Activated T-cell treated with anti-CD3 and anti-CD28 coated beads, Interleukin-2, amount 50 U/mL, for 72 hours (primary cell): ENCODE data around the gene CELA3B. TPM values are rescaled to one million over a fixed set of nuclear protein-coding genes. Genes with fewer than 3 reads are reported as not detected.
A peak's percentile ranks its signal among the peaks of the same experiment; 100 is the strongest.
"Not testable (repeated sequence)": the region's sequence is repeated elsewhere in the genome, so short reads cannot be mapped to it uniquely, and the experiment has no call there.

Source experiments
- ATAC-seq, 2 donors: fragments of 150-1000 bp; cut with Tn5 transposase; replicated peaks in 1 of 2; 2 replicates each; pipeline ENCODE4 v1.10.0; 2021; ENCODE audit warnings: moderate library complexity in 2 of 2, mild to moderate bottlenecking in 1 of 2
- DNase-seq, 2 donors: peaks; one replicate each; pipeline ENCODE4 v3.0.0; 2021 to 2022; ENCODE audit warnings: mixed read lengths in 1 of 2
- H3K27ac Mint-ChIP-seq: one replicate; pipeline ENCODE4 v1.8.0; 2022; ENCODE audit warnings: mild to moderate bottlenecking, moderate library complexity, mixed read lengths
- H3K27me3 Mint-ChIP-seq: one replicate; pipeline ENCODE4 v1.8.0; 2022; ENCODE audit warnings: low read depth, mixed read lengths
- H3K36me3 Mint-ChIP-seq, 2 donors: one replicate each; pipeline ENCODE4 v1.8.0; 2022; ENCODE audit warnings: mixed read lengths in 2 of 2, mild to moderate bottlenecking in 1 of 2; ENCODE audit not compliant: insufficient read depth in 2 of 2
- H3K4me1 Mint-ChIP-seq: one replicate; pipeline ENCODE4 v1.8.0; 2022; ENCODE audit warnings: low read depth, mixed read lengths
- H3K4me3 Mint-ChIP-seq, 2 donors: one replicate each; pipeline ENCODE4 v1.8.0; 2022; ENCODE audit warnings: mild to moderate bottlenecking in 2 of 2, mixed read lengths in 2 of 2, moderate library complexity in 2 of 2
- H3K9me3 Mint-ChIP-seq, 2 donors: one replicate each; pipeline ENCODE4 v1.8.0; 2022; ENCODE audit warnings: mixed read lengths in 2 of 2
- total RNA-seq, 2 donors: library from RNA; stranded (reverse); gene quantifications; one replicate each; pipeline ENCODE4 v1.2.3, GENCODE V29; 2022

CELA3B gene
- total RNA-seq, 2 donors from 2014 or later = not detected

DNA sequence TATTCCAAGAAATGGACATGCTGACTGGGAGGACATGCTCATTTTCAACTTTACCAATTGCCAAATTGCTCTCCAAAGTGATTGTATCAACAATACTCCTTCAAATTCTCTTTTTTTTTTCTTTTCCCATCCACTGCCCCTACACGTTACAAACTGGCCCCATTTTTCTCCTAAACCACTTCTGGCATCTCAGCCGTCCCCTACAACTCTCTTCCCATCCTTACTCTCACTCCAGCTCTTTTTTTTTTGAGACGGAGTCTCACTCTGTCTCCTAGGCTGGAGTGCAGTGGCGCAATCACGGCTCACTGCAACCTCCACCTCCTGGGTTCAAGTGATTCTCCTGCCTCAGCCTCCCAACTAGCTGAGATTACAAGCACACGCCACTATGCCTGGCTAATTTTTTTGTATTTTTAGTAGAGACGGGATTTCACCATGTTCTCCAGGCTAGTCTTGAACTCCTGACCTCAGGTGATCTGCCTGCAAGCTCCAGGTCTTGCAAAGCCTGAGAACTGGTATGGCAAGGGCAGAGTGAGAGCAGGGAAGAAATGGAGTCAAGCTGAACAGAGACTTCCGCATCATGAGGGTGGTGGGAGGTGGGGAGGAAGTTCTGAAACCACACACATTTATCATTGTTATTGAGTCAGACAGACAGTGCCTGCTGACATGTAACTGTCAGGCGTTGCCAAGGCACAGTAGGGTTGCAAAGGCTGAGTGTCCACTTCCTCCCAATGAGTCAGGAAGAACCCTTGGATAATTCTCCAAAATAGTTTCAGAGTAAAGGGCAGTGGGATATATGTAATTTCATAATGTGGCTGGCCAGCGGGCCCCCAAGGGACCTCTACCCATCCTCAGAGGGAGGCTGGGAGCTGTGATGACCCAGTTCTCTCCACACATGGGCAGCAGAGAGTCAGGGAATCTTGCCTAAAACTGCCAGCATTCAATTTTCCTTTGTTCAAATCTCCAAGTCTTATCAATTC, 42.0 kb downstream of the CELA3B start:
- Mint-ChIP-seq H3K9me3 (no peaks in the 10 kb centered on the region), H3K27me3 (no peaks in the 10 kb centered on the region), H3K27ac (peak overlapping the region; percentile 89), H3K4me3 (peak overlapping the region; percentile 52 to 69), H3K36me3 (no peaks in the 10 kb centered on the region), H3K4me1 (peaks cover 30% of the 10 kb centered on the region)
- DNase-seq (peak; percentile 72 to 75), ATAC-seq (peak; percentile 99)

DNA sequence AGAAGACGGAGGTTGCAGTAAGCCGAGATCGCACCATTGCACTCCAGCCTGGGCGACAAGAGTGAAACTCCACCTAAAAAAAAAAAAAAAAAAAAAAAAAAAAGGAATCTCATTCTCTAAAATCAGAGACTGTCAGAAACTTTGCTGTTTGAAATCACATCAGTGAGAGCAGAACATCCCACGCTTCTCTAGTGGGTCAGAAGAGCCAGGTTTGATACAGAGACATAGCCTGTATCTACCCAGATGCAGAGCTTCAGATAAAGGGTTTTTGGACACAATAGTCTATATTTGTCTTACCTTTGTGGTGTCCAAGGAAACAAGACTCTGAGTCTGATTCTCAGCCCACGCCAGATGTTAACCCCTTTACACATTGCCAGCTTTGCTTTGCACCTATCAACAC, 44.2 kb downstream of the CELA3B start:
- no peaks in the 10 kb centered on the region for H3K9me3 Mint-ChIP-seq

DNA sequence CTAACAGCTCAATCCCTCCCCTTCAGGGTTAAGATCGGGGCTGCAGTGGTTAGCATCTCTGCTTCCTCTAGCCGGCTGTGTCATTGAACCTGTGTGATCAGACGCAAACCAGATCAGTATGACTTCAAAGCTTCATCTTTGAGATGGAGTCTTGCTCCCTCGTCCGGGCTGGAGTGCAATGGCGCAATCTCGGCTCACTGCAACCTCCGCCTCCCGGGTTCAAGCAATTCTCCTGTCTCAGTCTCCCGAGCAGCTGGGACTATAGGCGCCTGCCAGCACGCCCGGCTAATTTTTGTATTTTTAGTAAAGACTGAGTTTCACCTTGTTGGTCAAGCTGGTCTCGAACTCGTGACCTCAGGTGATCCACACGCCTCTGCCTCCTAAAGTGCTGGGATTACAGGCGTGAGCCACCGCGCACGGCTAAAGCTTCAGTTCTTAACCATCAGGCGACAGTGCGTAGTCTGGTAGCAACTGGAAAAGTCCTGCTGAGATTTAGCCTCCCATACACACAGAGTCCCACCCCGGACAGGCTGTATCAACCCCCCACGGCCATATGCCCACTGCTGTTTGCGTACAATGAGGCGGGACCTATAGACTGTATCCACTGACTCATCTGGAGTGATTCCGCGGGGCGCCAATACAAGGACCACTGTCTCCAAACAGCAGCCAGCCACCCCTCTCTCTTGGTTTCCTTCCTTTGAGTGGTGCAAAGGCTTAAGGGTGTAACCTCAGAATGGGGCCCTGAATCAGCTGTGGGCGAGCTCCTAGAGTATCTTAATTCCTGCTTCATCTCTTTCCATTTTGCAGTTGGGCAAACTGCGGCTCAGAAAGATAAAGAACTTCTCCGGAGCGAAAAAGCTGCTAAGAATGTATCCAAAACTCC, 47.9 kb downstream of the CELA3B start:
- H3K9me3 Mint-ChIP-seq = no peaks in the 10 kb centered on the region
- peaks cover 59% of the 10 kb centered on the region for H3K4me1 Mint-ChIP-seq
- peak; percentile 72 to 76 for ATAC-seq
- H3K27ac Mint-ChIP-seq = peak overlapping the region; percentile 98
- H3K36me3 Mint-ChIP-seq = peaks cover 3 to 5% of the 10 kb centered on the region in 2 donors
- peak; percentile 76 to 85 for DNase-seq
- H3K4me3 Mint-ChIP-seq = peak overlapping the region; percentile 94 to 100
- no peaks in the 10 kb centered on the region for H3K27me3 Mint-ChIP-seq

More for the DNA sequence above, 44.2 kb downstream of the CELA3B start:
- Mint-ChIP-seq H3K4me3 (no peak overlapping the region), H3K27me3 (no peaks in the 10 kb centered on the region), H3K27ac (no peak overlapping the region), H3K36me3 (peaks cover 3% of the 10 kb centered on the region in 2 donors), H3K4me1 (peaks cover 44% of the 10 kb centered on the region)
- no peak for DNase-seq
- ATAC-seq = no peak

DNA sequence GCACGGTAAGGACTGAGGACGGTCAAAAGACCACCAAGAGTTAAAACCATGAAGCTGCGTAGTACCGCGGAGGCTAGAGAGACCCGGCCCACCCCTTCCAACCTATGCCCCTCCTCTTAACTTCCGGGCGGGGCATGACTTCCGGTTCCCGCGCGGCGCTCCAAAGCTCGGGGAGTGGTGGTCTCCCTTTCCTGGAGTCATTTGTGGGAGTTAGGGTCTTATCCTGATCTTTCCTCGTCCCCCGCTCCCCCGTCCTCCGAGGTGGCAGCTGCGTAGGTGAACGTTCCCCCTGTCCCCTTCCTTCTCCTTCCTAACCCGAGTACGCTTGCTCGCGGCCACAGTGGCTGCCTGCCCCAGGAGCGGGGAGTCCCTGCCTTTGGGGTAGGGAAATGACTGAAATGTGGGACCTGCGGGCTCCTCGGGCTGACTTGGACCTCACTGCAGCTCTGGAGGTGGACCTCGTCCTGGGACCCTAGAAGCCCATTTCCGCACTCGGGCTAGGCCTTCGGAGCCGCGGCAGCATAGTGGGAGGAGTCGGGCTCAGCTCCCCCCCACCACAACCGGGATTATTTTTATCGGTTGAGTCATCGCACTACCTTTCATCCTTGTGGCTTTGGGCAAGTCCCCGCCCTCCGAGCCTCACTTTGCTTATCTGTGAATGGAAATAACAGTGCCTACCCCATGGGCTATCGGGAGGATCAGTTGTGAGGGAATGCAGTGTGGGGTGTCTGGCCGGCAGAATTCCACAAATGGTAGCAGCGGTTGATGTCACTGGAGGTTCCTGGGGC, 48.7 kb downstream of the CELA3B start:
- peak overlapping the region; percentile 94 to 100 for H3K4me3 Mint-ChIP-seq
- H3K27me3 Mint-ChIP-seq = no peaks in the 10 kb centered on the region
- peaks cover 3 to 5% of the 10 kb centered on the region in 2 donors for H3K36me3 Mint-ChIP-seq
- DNase-seq = peak; percentile 89 to 93
- peaks cover 65% of the 10 kb centered on the region for H3K4me1 Mint-ChIP-seq
- H3K9me3 Mint-ChIP-seq = no peaks in the 10 kb centered on the region
- H3K27ac Mint-ChIP-seq = peak overlapping the region; percentile 98
- peak; percentile 76 to 78 for ATAC-seq

GRCh38 chr1:22026924-22027289, 50.1 kb downstream of the CELA3B start:
- no peak for ATAC-seq
- Mint-ChIP-seq H3K4me1 (peaks cover 77% of the 10 kb centered on the region), H3K27ac (peak overlapping the region; percentile 98), H3K9me3 (no peaks in the 10 kb centered on the region), H3K4me3 (peak overlapping the region; percentile 94 to 100), H3K27me3 (no peaks in the 10 kb centered on the region), H3K36me3 (peaks cover 3 to 5% of the 10 kb centered on the region in 2 donors)
- DNase-seq = peak; percentile 17 to 27

DNA sequence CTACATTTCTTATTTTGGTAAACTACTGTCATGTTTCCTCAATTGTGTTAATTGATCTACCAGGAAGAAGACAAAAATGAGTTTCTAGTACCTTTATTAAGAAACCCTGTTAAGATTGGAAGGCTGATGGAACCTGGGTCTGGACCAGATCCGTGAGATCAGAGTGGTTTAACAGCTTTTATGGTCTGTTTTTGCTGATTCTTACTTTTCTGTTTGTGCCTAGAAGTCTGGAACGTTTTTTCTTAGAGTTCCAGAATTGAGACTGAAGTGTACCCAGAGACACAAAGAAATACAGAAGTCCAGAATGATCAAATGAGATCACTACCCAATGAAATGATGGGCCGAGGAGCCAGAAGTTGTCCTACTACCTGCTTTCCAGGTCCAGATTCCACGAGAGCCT, 53.2 kb downstream of the CELA3B start:
- Mint-ChIP-seq H3K4me3 (peak overlapping the region in 1 of 2 donors; percentile 14), H3K4me1 (peaks cover 63% of the 10 kb centered on the region), H3K9me3 (no peaks in the 10 kb centered on the region), H3K27ac (peak overlapping the region; percentile 66), H3K36me3 (peaks cover 3 to 5% of the 10 kb centered on the region in 2 donors), H3K27me3 (no peaks in the 10 kb centered on the region)
- DNase-seq = no peak
- no peak for ATAC-seq

DNA sequence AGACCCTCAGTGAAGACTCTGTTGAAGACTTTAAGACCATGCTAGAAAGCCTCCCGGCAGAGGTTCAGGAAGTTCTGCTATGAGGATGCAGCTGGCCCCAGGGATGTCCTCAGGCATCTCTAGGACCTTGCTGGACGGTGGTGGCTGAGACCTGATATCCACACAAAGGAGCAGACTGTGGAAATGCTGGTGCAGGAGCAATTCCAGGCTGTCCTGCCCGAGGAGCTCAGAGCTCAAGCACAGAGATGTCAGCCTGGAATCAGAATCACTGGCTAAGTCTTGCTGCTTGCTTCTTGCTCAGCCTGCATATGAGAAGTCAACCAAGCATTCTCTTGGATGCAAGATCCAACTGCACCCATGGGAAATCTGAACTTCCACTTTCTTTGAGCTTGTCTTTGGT, 53.7 kb downstream of the CELA3B start:
- H3K27ac Mint-ChIP-seq = no peak overlapping the region
- DNase-seq (no peak), ATAC-seq (no peak)
- no peaks in the 10 kb centered on the region for H3K9me3 Mint-ChIP-seq
- H3K36me3 Mint-ChIP-seq = peaks cover 3 to 5% of the 10 kb centered on the region in 2 donors
- peaks cover 63% of the 10 kb centered on the region for H3K4me1 Mint-ChIP-seq
- no peak overlapping the region for H3K4me3 Mint-ChIP-seq
- no peaks in the 10 kb centered on the region for H3K27me3 Mint-ChIP-seq

DNA sequence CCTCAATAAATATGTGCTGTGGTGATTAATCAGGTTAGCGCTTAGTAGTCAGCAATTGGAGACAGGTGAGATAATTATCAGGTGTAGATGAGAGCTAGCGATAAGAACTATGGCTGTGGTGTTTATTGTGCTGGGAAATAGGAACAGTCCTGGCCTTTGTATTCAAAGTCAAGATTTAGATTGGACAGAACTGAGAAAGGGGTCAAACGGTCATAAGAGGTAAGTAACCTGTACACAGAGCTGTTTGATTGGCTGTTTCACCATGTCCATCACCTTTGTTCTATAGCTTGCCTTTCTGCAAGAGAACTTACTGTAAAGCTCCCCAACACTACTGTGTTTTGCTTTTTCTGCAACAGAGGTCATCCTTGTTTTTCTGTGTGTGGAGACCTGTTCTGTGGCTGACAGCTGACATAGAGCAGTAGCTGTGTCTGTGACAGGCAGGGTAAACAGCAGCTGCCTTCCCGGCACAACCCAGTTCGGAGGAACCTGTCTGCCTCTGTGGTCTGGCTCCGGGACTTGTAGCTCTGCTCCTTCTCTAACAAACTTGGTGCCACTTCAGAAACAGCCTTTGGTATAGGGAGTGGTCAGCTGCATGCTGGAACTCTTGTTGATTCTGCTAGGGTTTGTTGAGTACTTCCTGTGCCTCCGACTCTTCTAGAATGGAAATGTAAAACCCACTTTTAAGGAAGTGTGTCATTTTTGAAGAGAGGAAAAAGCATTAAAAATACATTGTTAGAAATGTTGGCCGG, 54.6 kb downstream of the CELA3B start:
- DNase-seq (peak; percentile 58 to 60), ATAC-seq (peak; percentile 82 to 85)
- Mint-ChIP-seq H3K27ac (peak overlapping the region; percentile 95), H3K27me3 (no peaks in the 10 kb centered on the region), H3K4me1 (peaks cover 54% of the 10 kb centered on the region), H3K4me3 (peak overlapping the region; percentile 74 to 75), H3K9me3 (no peaks in the 10 kb centered on the region), H3K36me3 (peaks cover 0 to 2% of the 10 kb centered on the region in 2 donors)

- peaks cover 56% of the 10 kb centered on the region for H3K4me1 Mint-ChIP-seq
- not testable (repeated sequence) for H3K9me3 Mint-ChIP-seq, ATAC-seq, H3K27me3 Mint-ChIP-seq, H3K36me3 Mint-ChIP-seq, H3K27ac Mint-ChIP-seq, H3K4me3 Mint-ChIP-seq, DNase-seq
Measured at GRCh38 chr1:22034834-22035233, 58.0 kb downstream of the CELA3B start.

DNA sequence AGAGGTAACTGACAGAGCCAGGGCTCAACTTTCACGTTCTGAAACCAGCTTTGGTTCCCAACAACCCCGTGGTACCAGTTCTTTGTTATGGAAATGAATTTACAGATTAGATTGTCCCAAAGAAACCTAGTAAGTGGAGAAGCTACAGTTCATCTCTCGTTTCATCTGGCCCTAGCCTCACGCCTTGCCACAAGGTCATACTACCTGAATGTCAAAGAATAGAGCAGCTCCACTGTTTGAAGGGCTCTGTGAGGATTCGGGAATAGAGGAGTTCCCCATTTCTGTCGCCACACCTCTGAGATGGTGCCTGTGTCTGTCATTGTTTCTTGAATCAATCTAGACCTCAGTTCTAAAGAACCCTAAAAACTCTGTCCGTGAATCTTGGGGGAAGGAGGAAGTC, 60.7 kb downstream of the CELA3B start:
- no peaks in the 10 kb centered on the region for H3K9me3 Mint-ChIP-seq
- peaks cover 52% of the 10 kb centered on the region for H3K4me1 Mint-ChIP-seq
- ATAC-seq = no peak
- DNase-seq = no peak
- H3K4me3 Mint-ChIP-seq = no peak overlapping the region
- no peak overlapping the region for H3K27ac Mint-ChIP-seq
- H3K27me3 Mint-ChIP-seq = no peaks in the 10 kb centered on the region
- H3K36me3 Mint-ChIP-seq = no peaks in the 10 kb centered on the region

- Mint-ChIP-seq H3K36me3 (no peaks in the 10 kb centered on the region), H3K4me1 (peaks cover 54% of the 10 kb centered on the region), H3K4me3 (no peak overlapping the region), H3K9me3 (no peaks in the 10 kb centered on the region), H3K27ac (peak overlapping the region; percentile 87), H3K27me3 (no peaks in the 10 kb centered on the region)
- ATAC-seq = no peak
- no peak for DNase-seq
Measured at GRCh38 chr1:22038036-22038435, 61.2 kb downstream of the CELA3B start.
